GM12891 (cell line): Measurements from ENCODE around the gene FAM234B.

Experiments used
- DNase-seq: peaks from one replicate; pipeline ENCODE4 v3.0.0; 2011; ENCODE audit warnings: low spot score; ENCODE audit not compliant: insufficient read length
- FAIRE-seq: peaks from 2 replicates; lab custom pipeline; 2011; peaks lifted over from hg19 to GRCh38; lab: Jason Lieb, UNC
- PAX5 ChIP-seq: IDR thresholded peaks from 2 replicates; pipeline ENCODE4 v1.6.1; 2011; ENCODE audit warnings: low read length, moderate library complexity, mild to moderate bottlenecking; ENCODE audit not compliant: insufficient read depth, severe bottlenecking
- POLR2A ChIP-seq: IDR thresholded peaks from 2 replicates; pipeline ENCODE4 v1.6.1; 2011; ENCODE audit warnings: low read depth, low read length, control low read depth
- POLR2AphosphoS5 ChIP-seq: IDR thresholded peaks from 2 replicates; pipeline ENCODE4 v1.6.1; 2011; ENCODE audit warnings: low read depth, low read length, control low read depth
- POU2F2 ChIP-seq: IDR thresholded peaks from 2 replicates; pipeline ENCODE4 v1.6.1; 2011; ENCODE audit warnings: low read depth, mild to moderate bottlenecking, control low read depth, low read length, moderate library complexity
- SPI1 ChIP-seq: IDR thresholded peaks from 2 replicates; pipeline ENCODE4 v1.6.1; 2011; ENCODE audit warnings: low read depth, low read length, control low read depth
- TAF1 ChIP-seq: IDR thresholded peaks from 2 replicates; pipeline ENCODE4 v1.6.1; 2011; ENCODE audit warnings: low read depth, low read length, control low read depth

The FAM234B gene

DNA sequence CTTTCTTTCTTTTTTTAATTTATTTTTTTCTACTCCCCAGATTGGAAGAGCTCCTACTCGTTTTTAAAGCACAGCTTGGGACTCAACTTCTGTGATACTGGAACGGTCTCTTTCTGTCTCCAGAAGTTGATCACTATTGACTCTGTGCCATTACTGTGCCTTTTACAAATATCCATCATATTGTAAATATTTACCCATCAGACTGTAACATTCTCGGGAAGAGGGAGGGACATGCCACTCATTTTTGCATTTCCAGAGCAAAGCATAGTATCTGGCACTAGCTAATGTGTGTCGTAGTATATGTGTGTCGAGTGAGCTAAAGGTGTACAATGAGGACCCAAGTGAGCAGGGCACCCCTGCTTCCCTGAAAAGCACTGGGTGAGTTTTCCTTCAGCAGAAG, 83.3 kb downstream of the FAM234B start:
- DNase-seq (no peak), FAIRE-seq (no peak)
- TF ChIP-seq POU2F2 (no peak), POLR2A (no peak), PAX5 (no peak), POLR2AphosphoS5 (no peak), TAF1 (no peak), SPI1 (no peak)

DNA sequence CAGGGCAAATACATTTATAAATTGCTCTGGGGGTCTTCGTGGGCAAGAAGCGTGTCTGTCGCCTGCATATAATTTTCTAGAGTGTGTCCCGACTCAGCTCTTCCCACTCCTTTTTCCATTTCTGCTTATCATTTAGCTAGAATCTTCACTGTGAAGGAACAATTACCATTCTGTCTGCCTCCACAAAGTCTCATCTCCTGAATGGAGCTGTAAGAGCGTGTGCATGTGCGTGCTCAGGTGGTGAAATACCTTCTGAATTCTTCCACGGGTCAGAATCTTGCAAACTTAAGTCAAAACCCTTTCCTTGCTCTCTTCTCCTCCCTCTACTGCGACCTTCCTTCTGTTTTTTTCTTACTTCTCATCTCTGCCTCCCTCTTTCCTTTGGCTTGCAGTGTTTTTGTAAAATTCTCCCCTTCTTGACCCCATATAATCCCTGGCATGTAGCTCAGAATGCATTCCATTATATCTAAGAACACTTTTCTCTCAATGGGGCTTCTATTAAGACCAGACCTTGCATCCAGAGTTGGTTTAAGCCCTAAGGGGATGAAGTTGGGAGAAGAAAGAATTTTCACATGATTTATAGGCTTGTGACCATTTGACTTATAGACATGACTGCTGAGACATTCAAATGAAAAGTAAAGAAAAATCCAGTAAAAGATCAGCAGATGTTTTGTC, 84.2 kb downstream of the FAM234B start:
- no peak for TF ChIP-seq POLR2A
- no peak for TF ChIP-seq POLR2AphosphoS5
- TF ChIP-seq PAX5 = no peak
- TF ChIP-seq POU2F2 = no peak
- TF ChIP-seq SPI1 = no peak
- TF ChIP-seq TAF1 = no peak
- DNase-seq (no peak), FAIRE-seq (no peak)

DNA sequence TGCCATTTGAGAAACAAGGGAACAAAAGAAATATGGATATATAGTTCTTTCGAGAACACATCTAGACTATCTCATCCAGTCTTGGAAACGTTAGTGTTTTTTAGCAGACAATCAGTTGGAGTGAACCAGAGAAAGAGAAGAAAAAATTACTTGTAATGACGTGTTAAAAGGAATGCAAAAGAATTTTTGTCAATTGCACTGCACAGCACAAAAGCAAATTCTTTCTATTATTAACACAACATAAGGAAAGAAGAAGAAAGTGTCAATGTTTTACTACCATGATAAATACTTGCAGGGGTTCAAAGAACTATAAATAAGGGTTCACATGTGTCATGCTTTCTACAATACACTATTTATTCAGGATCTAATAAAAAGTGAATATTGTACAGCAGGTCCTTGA, 86.8 kb downstream of the FAM234B start:
- FAIRE-seq = no peak
- TF ChIP-seq POLR2AphosphoS5 (no peak), POU2F2 (no peak), POLR2A (no peak), PAX5 (no peak), SPI1 (no peak), TAF1 (no peak)
- no peak for DNase-seq
